CMK (cell line): ENCODE data around the gene CCDC157.

ENCODE experiments used
- DNase-seq: peaks from one replicate; pipeline ENCODE4 v3.0.0-alpha.2; 2010; ENCODE audit warnings: low read depth

The CCDC157 gene

GRCh38 chr22:30354644-30355043 is 2.2 kb upstream of the CCDC157 start:
- no peak for DNase-seq

- DNase-seq = no peak
These were observed 396 bp downstream of the CCDC157 start for GRCh38 chr22:30357236-30357570.

GRCh38 chr22:30357650-30358215 is 926 bp downstream of the CCDC157 start:
- no peak for DNase-seq

- no peak for DNase-seq
These were observed 1.7 kb downstream of the CCDC157 start for GRCh38 chr22:30358541-30358940.

- no peak for DNase-seq
These were observed 5.3 kb downstream of the CCDC157 start for GRCh38 chr22:30361916-30362650.

GRCh38 chr22:30362651-30363281 is 6.0 kb downstream of the CCDC157 start:
- no peak for DNase-seq

GRCh38 chr22:30365891-30366290 is 9.1 kb downstream of the CCDC157 start:
- no peak for DNase-seq

- no peak for DNase-seq
These were observed 11.6 kb downstream of the CCDC157 start for GRCh38 chr22:30368420-30368819.

- DNase-seq = no peak
These were observed 13.9 kb downstream of the CCDC157 start for GRCh38 chr22:30370641-30371230.

GRCh38 chr22:30371321-30371720 is 14.5 kb downstream of the CCDC157 start:
- no peak for DNase-seq

- DNase-seq = no peak
These were observed 15.2 kb downstream of the CCDC157 start for GRCh38 chr22:30371981-30372380.

- no peak for DNase-seq
These were observed 16.1 kb downstream of the CCDC157 start for GRCh38 chr22:30372915-30373314.

- DNase-seq = no peak
These were observed 16.8 kb downstream of the CCDC157 start for GRCh38 chr22:30373331-30374325.

- DNase-seq = no peak
These were observed 18.6 kb downstream of the CCDC157 start for GRCh38 chr22:30375312-30375849.

- no peak for DNase-seq
These were observed 23.2 kb downstream of the CCDC157 start for GRCh38 chr22:30380011-30380410.

GRCh38 chr22:30381264-30381663 is 24.5 kb downstream of the CCDC157 start:
- no peak for DNase-seq

GRCh38 chr22:30382340-30382739 is 25.5 kb downstream of the CCDC157 start:
- DNase-seq = no peak

- no peak for DNase-seq
These were observed 26.3 kb downstream of the CCDC157 start for GRCh38 chr22:30383061-30383460.

- DNase-seq = no peak
These were observed 29.1 kb downstream of the CCDC157 start for GRCh38 chr22:30385942-30386341.

- no peak for DNase-seq
These were observed 29.8 kb downstream of the CCDC157 start for GRCh38 chr22:30386608-30386959.

GRCh38 chr22:30386960-30387827 is 30.4 kb downstream of the CCDC157 start, which contains the start of gene RNF215:
TSS of gene RNF215 (minus strand) at chr22:30387411. CDS start at chr22:30387313, 98 bp downstream.
- DNase-seq = peak; percentile 54
